ENCODE results near the gene GGT7. TPM values are rescaled to one million over a fixed set of nuclear protein-coding genes. Genes with fewer than 3 reads are reported as not detected.
A peak's percentile ranks its signal among the peaks of the same experiment; 100 is the strongest.

Gene GGT7
- polyA plus RNA-seq (2013, experiment 1 of 2), result 16.8 TPM
- 17.9 TPM for polyA plus RNA-seq (2013, experiment 2 of 2)

GRCh38 chr20:34872622-34873224 is at the start of gene GGT7:
Gene GGT7, minus strand, starts transcription at chr20:34872856. Its CDS starts 41 bp downstream, at chr20:34872815.
- H2BK12ac ChIP-seq (ENCODE audit: low read length), result no peak within 1 kb of the TSS
- H4K91ac ChIP-seq (ENCODE audit: low read depth, low read length, poor library complexity), result no peak within 1 kb of the TSS
- no peak within 1 kb of the TSS for H3K14ac ChIP-seq (ENCODE audit: low read length)
- peak within 1 kb of the TSS; percentile 97 for H2AFZ ChIP-seq (ENCODE audit: low read length)
- no peak within 1 kb of the TSS for H2BK120ac ChIP-seq (ENCODE audit: low read depth, low read length)
- peaks cover 0 to 6% (median 0%) of the 10 kb centered on the region in 3 experiments for H3K27me3 ChIP-seq (ENCODE audit: control insufficient read depth in 3 of 3, insufficient read depth in 3 of 3, low read depth in 1 of 3, low read length in 3 of 3)
- H3K4me1 ChIP-seq (ENCODE audit: control insufficient read depth in 2 of 2, insufficient read depth in 1 of 2, low read depth in 1 of 2, low read length in 2 of 2), result peaks cover 14 to 18% of the 10 kb centered on the region in 2 donors
- H3K27ac ChIP-seq (replicated peaks; ENCODE audit: low read length), result no peak within 1 kb of the TSS
- peak within 1 kb of the TSS; percentile 77 for H2BK5ac ChIP-seq (ENCODE audit: low read length)
- H3K36me3 ChIP-seq (replicated peaks in 1 of 2; ENCODE audit: control insufficient read depth in 2 of 2, insufficient read depth in 2 of 2, low read length in 2 of 2), result peaks cover 0 to 20% of the 10 kb centered on the region in 2 donors
- H3K4ac ChIP-seq (ENCODE audit: low read length), result no peak within 1 kb of the TSS
- H3K18ac ChIP-seq (ENCODE audit: low read length), result peak within 1 kb of the TSS; percentile 96
- no peak within 1 kb of the TSS for H4K8ac ChIP-seq (ENCODE audit: low read depth, low read length)
- no peaks in the 10 kb centered on the region for H3K79me1 ChIP-seq (ENCODE audit: low read depth, low read length)
- H3K23ac ChIP-seq (ENCODE audit: low read depth, low read length, poor library complexity), result peak within 1 kb of the TSS; percentile 25
- no peak within 1 kb of the TSS for H2BK15ac ChIP-seq (ENCODE audit: low read length)
- no peaks in the 10 kb centered on the region for H3K9me3 ChIP-seq (replicated peaks in 1 of 2; ENCODE audit: control insufficient read depth in 2 of 2, insufficient read depth in 1 of 2, low read depth in 1 of 2, low read length in 2 of 2)
- H3K4me2 ChIP-seq (ENCODE audit: insufficient read depth, low read length, poor library complexity, severe bottlenecking), result peak within 1 kb of the TSS; percentile 78
- peak within 1 kb of the TSS; percentile 82 for H3K9ac ChIP-seq (ENCODE audit: low read depth, low read length, poor library complexity)
- DNase-seq (ENCODE audit: low spot score), result peak; percentile 73
- H3K4me3 ChIP-seq (ENCODE audit: low read length in 2 of 2), result peak within 1 kb of the TSS; percentile 70 to 89
- no peak within 1 kb of the TSS for H2AK5ac ChIP-seq (ENCODE audit: low read depth, low read length)
- WGBS, 2 donors (ENCODE audit: extremely low coverage in 2 of 2, insufficient read length in 2 of 2, insufficient replicate concordance in 1 of 2), result no CpG with 5 or more reads among the region's 52 CpGs

- Histone ChIP-seq H3K36me3 (replicated peaks in 1 of 2; ENCODE audit: control insufficient read depth in 2 of 2, insufficient read depth in 2 of 2, low read length in 2 of 2) (peaks cover 25 to 73% of the 10 kb centered on the region in 2 donors), H2BK5ac (ENCODE audit: low read length) (no peak overlapping the region)
Measured at GRCh38 chr20:34921436-34921835, 48.8 kb upstream of the GGT7 start.

GRCh38 chr20:34920055-34920454 is 47.4 kb upstream of the GGT7 start:
- no peak overlapping the region for H2AFZ ChIP-seq (ENCODE audit: low read length)

More at GRCh38 chr20:34921436-34921835, 48.8 kb upstream of the GGT7 start:
- Histone ChIP-seq H3K27me3 (ENCODE audit: control insufficient read depth in 3 of 3, insufficient read depth in 3 of 3, low read depth in 1 of 3, low read length in 3 of 3) (no peaks in the 10 kb centered on the region), H3K4me3 (ENCODE audit: low read length in 2 of 2) (no peak overlapping the region), H3K4me1 (ENCODE audit: control insufficient read depth in 2 of 2, insufficient read depth in 1 of 2, low read depth in 1 of 2, low read length in 2 of 2) (no peaks in the 10 kb centered on the region), H2AFZ (ENCODE audit: low read length) (no peak overlapping the region), H3K4me2 (ENCODE audit: insufficient read depth, low read length, poor library complexity, severe bottlenecking) (no peak overlapping the region), H2BK120ac (ENCODE audit: low read depth, low read length) (no peak overlapping the region), H3K9ac (ENCODE audit: low read depth, low read length, poor library complexity) (no peak overlapping the region), H2BK12ac (ENCODE audit: low read length) (no peak overlapping the region), H4K8ac (ENCODE audit: low read depth, low read length) (no peak overlapping the region), H4K91ac (ENCODE audit: low read depth, low read length, poor library complexity) (no peak overlapping the region), H3K4ac (ENCODE audit: low read length) (no peak overlapping the region), H2BK15ac (ENCODE audit: low read length) (no peak overlapping the region), H2AK5ac (ENCODE audit: low read depth, low read length) (no peak overlapping the region), H3K79me1 (ENCODE audit: low read depth, low read length) (peaks cover 2% of the 10 kb centered on the region), H3K23ac (ENCODE audit: low read depth, low read length, poor library complexity) (no peak overlapping the region), H3K14ac (ENCODE audit: low read length) (no peak overlapping the region), H3K9me3 (replicated peaks in 1 of 2; ENCODE audit: control insufficient read depth in 2 of 2, insufficient read depth in 1 of 2, low read depth in 1 of 2, low read length in 2 of 2) (peaks cover 0 to 10% of the 10 kb centered on the region in 2 donors), H3K18ac (ENCODE audit: low read length) (no peak overlapping the region), H3K27ac (replicated peaks; ENCODE audit: low read length) (no peak overlapping the region)
- no peak for DNase-seq (ENCODE audit: low spot score)
- no CpG with 5 or more reads among the region's 3 CpGs for WGBS, 2 donors (ENCODE audit: extremely low coverage in 2 of 2, insufficient read length in 2 of 2, insufficient replicate concordance in 1 of 2)

DNA sequence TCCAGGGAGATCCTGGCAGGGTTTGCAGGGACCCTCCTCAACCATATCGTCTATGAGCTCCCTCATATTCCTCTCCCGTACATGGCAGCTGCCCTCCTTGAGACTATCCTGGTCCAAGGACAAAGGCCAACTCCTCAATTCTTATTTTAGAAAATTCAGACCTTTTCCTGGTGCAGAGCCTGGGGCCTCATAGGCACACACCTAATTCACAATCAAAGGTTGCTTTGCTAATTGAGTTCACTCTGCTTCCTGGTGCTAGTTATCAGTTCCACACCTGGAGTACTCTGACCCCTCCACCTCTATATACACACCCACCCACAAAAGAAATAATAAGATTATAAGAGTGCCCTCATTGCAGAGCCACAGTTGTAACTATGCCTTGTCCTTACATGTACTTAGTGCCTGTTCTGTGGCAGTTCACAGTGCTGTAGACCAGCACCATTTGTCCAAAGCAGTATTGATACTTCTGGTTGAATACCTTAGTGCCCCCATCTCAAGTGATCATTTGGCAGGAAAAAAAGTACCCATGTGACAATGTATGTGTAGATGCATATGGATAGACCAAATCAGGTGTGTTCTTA is 44.2 kb upstream of the GGT7 start:
- no peak overlapping the region for H2AK5ac ChIP-seq (ENCODE audit: low read depth, low read length)
- no peak overlapping the region for H3K4ac ChIP-seq (ENCODE audit: low read length)
- no peak overlapping the region for H2BK12ac ChIP-seq (ENCODE audit: low read length)
- no peak overlapping the region for H2BK15ac ChIP-seq (ENCODE audit: low read length)
- no peak overlapping the region for H3K4me3 ChIP-seq (ENCODE audit: low read length in 2 of 2)
- H3K36me3 ChIP-seq (replicated peaks in 1 of 2; ENCODE audit: control insufficient read depth in 2 of 2, insufficient read depth in 2 of 2, low read length in 2 of 2), result peaks cover 11 to 36% of the 10 kb centered on the region in 2 donors
- H3K9me3 ChIP-seq (replicated peaks in 1 of 2; ENCODE audit: control insufficient read depth in 2 of 2, insufficient read depth in 1 of 2, low read depth in 1 of 2, low read length in 2 of 2), result no peaks in the 10 kb centered on the region
- WGBS, 2 donors (ENCODE audit: extremely low coverage in 2 of 2, insufficient read length in 2 of 2, insufficient replicate concordance in 1 of 2), result no CpG with 5 or more reads among the region's 2 CpGs
- no peak overlapping the region for H2BK120ac ChIP-seq (ENCODE audit: low read depth, low read length)
- H2BK5ac ChIP-seq (ENCODE audit: low read length), result no peak overlapping the region
- H4K8ac ChIP-seq (ENCODE audit: low read depth, low read length), result no peak overlapping the region
- no peak overlapping the region for H2AFZ ChIP-seq (ENCODE audit: low read length)
- no peak overlapping the region for H3K14ac ChIP-seq (ENCODE audit: low read length)
- no peak overlapping the region for H3K23ac ChIP-seq (ENCODE audit: low read depth, low read length, poor library complexity)
- H3K18ac ChIP-seq (ENCODE audit: low read length), result no peak overlapping the region
- peaks cover 2% of the 10 kb centered on the region for H3K79me1 ChIP-seq (ENCODE audit: low read depth, low read length)
- no peak overlapping the region for H4K91ac ChIP-seq (ENCODE audit: low read depth, low read length, poor library complexity)
- H3K27ac ChIP-seq (replicated peaks; ENCODE audit: low read length), result no peak overlapping the region
- H3K27me3 ChIP-seq (ENCODE audit: control insufficient read depth in 3 of 3, insufficient read depth in 3 of 3, low read depth in 1 of 3, low read length in 3 of 3), result no peaks in the 10 kb centered on the region
- DNase-seq (ENCODE audit: low spot score), result no peak
- H3K4me1 ChIP-seq (ENCODE audit: control insufficient read depth in 2 of 2, insufficient read depth in 1 of 2, low read depth in 1 of 2, low read length in 2 of 2), result no peaks in the 10 kb centered on the region
- H3K4me2 ChIP-seq (ENCODE audit: insufficient read depth, low read length, poor library complexity, severe bottlenecking), result no peak overlapping the region
- H3K9ac ChIP-seq (ENCODE audit: low read depth, low read length, poor library complexity), result no peak overlapping the region

More at GRCh38 chr20:34920055-34920454, 47.4 kb upstream of the GGT7 start:
- Histone ChIP-seq H3K9me3 (replicated peaks in 1 of 2; ENCODE audit: control insufficient read depth in 2 of 2, insufficient read depth in 1 of 2, low read depth in 1 of 2, low read length in 2 of 2) (peaks cover 0 to 10% of the 10 kb centered on the region in 2 donors), H3K4me3 (ENCODE audit: low read length in 2 of 2) (no peak overlapping the region), H3K14ac (ENCODE audit: low read length) (no peak overlapping the region), H3K36me3 (replicated peaks in 1 of 2; ENCODE audit: control insufficient read depth in 2 of 2, insufficient read depth in 2 of 2, low read length in 2 of 2) (peaks cover 22 to 59% of the 10 kb centered on the region in 2 donors), H3K4me2 (ENCODE audit: insufficient read depth, low read length, poor library complexity, severe bottlenecking) (no peak overlapping the region), H3K4ac (ENCODE audit: low read length) (no peak overlapping the region), H3K27me3 (ENCODE audit: control insufficient read depth in 3 of 3, insufficient read depth in 3 of 3, low read depth in 1 of 3, low read length in 3 of 3) (no peaks in the 10 kb centered on the region), H4K8ac (ENCODE audit: low read depth, low read length) (no peak overlapping the region), H2BK12ac (ENCODE audit: low read length) (no peak overlapping the region), H2AK5ac (ENCODE audit: low read depth, low read length) (no peak overlapping the region), H3K23ac (ENCODE audit: low read depth, low read length, poor library complexity) (no peak overlapping the region), H4K91ac (ENCODE audit: low read depth, low read length, poor library complexity) (no peak overlapping the region), H2BK5ac (ENCODE audit: low read length) (no peak overlapping the region), H3K18ac (ENCODE audit: low read length) (no peak overlapping the region), H2BK120ac (ENCODE audit: low read depth, low read length) (no peak overlapping the region), H3K79me1 (ENCODE audit: low read depth, low read length) (peaks cover 2% of the 10 kb centered on the region), H3K4me1 (ENCODE audit: control insufficient read depth in 2 of 2, insufficient read depth in 1 of 2, low read depth in 1 of 2, low read length in 2 of 2) (no peaks in the 10 kb centered on the region), H3K9ac (ENCODE audit: low read depth, low read length, poor library complexity) (no peak overlapping the region), H2BK15ac (ENCODE audit: low read length) (no peak overlapping the region), H3K27ac (replicated peaks; ENCODE audit: low read length) (no peak overlapping the region)
- no peak for DNase-seq (ENCODE audit: low spot score)

Measured in neuronal stem cell (in vitro differentiated cells).